Neural progenitor cell (in vitro differentiated cells): ENCODE data around the gene ARPC5L.

Source experiments
- EZH2 ChIP-seq: fragments of 200-600 bp; sonication (generic); IDR thresholded peaks from 2 replicates; pipeline ENCODE4 v1.6.1; 2017; ENCODE audit warnings: antibody characterized with exemption, mild to moderate bottlenecking, moderate library complexity
- TF ChIP-seq, protein P1 (sequence below): fragments of 200-600 bp; sonication (generic); IDR thresholded peaks from 2 replicates; pipeline ENCODE4 v1.5.1; 2017; ENCODE audit warnings: antibody characterized with exemption, mild to moderate bottlenecking

DNA sequence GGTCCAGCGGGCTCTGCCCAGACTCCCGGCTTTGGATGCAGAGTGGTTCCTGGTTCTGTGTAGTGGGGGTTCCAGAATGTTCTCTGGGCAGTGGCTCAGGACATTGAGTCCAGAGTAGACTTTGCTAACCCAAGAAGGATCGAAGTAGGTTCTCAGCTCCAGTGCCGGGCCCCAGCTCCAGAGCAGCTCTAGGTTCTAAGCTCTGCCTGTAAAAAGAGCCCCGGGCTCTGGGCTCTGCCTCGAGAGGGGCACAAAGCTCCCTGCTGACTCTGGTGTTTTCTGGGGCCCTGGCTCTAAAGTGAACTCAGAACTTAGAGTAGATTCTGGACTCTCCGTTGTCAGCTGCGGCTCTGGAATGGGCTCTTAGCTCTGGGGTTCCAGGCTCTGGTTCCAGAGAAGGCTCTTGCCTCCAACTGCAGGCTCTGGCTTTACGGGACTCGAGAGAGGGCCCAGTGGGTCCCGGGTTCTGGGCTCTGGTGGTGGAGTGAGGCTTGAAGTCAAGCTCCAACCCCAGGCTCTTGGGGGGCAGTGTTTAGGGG lies 8.3 kb upstream of the ARPC5L start:
- TF ChIP-seq, protein P1, sequence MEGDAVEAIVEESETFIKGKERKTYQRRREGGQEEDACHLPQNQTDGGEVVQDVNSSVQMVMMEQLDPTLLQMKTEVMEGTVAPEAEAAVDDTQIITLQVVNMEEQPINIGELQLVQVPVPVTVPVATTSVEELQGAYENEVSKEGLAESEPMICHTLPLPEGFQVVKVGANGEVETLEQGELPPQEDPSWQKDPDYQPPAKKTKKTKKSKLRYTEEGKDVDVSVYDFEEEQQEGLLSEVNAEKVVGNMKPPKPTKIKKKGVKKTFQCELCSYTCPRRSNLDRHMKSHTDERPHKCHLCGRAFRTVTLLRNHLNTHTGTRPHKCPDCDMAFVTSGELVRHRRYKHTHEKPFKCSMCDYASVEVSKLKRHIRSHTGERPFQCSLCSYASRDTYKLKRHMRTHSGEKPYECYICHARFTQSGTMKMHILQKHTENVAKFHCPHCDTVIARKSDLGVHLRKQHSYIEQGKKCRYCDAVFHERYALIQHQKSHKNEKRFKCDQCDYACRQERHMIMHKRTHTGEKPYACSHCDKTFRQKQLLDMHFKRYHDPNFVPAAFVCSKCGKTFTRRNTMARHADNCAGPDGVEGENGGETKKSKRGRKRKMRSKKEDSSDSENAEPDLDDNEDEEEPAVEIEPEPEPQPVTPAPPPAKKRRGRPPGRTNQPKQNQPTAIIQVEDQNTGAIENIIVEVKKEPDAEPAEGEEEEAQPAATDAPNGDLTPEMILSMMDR: no peak
- TF ChIP-seq EZH2: no peak
